Calu3 (cell line): Measurements from ENCODE around the gene PDIA4. TPM values are rescaled to one million over a fixed set of nuclear protein-coding genes. Genes with fewer than 3 reads are reported as not detected.

Experiments
- BruUV-seq: library from RNA; stranded (reverse); fragments of 400-500 nt; replicated peaks from 2 replicates; lab custom pipeline; 2021; lab: Mats Ljungman, UMichigan
- CTCF ChIA-PET: fragments of 300-600 bp; sonication (Branson Sonifier 250); formaldehyde crosslinking; loops from one replicate; lab custom pipeline; 2022; ENCODE audit warnings: antibody characterized with exemption; lab: Charles Lee
- DNase-seq: peaks from one replicate; pipeline ENCODE4 v3.0.0; 2022
- H3K27ac Mint-ChIP-seq: one replicate; pipeline ENCODE4 v1.8.0; 2022; ENCODE audit warnings: mixed read lengths; ENCODE audit not compliant: unreplicated experiment
- H3K27me3 Mint-ChIP-seq: one replicate; pipeline ENCODE4 v1.8.0; 2022; ENCODE audit warnings: mixed read lengths; ENCODE audit not compliant: unreplicated experiment
- H3K36me3 Mint-ChIP-seq: one replicate; pipeline ENCODE4 v1.8.0; 2022; ENCODE audit warnings: mild to moderate bottlenecking, moderate library complexity, mixed read lengths; ENCODE audit not compliant: insufficient read depth, unreplicated experiment
- H3K4me1 Mint-ChIP-seq: one replicate; pipeline ENCODE4 v1.8.0; 2022; ENCODE audit warnings: mild to moderate bottlenecking, low read depth, mixed read lengths; ENCODE audit not compliant: unreplicated experiment
- H3K4me3 Mint-ChIP-seq: one replicate; pipeline ENCODE4 v1.8.0; 2022; ENCODE audit warnings: mild to moderate bottlenecking, low read depth, moderate library complexity, mixed read lengths; ENCODE audit not compliant: unreplicated experiment
- H3K9me3 Mint-ChIP-seq: one replicate; pipeline ENCODE4 v1.8.0; 2022; ENCODE audit warnings: low read depth, mixed read lengths; ENCODE audit not compliant: unreplicated experiment
- CTCF ChIP-seq: fragments of 200-600 bp; IDR thresholded peaks from one replicate; pipeline ENCODE4 v1.8.0; 2022; ENCODE audit warnings: antibody characterized with exemption; ENCODE audit not compliant: unreplicated experiment
- intact Hi-C: fragments of 100-400 bp; cut with micrococcal nuclease; formaldehyde crosslinking; loops from one replicate; pipeline ENCODE4 v1.10.0; 2022; ENCODE audit not compliant: unreplicated experiment
- total RNA-seq: library from RNA; stranded (reverse); gene quantifications from 2 replicates; pipeline ENCODE4 v1.2.3, GENCODE V29; 2022

PDIA4 gene
- total RNA-seq, 1 experiment from 2014 or later, result 351 TPM

- no peak for TF ChIP-seq CTCF
- Mint-ChIP-seq H3K27me3 (no peaks in the 10 kb centered on the region), H3K27ac (peak overlapping the region; percentile 56), H3K9me3 (peaks cover 2% of the 10 kb centered on the region), H3K4me3 (no peak overlapping the region), H3K4me1 (peaks cover 8% of the 10 kb centered on the region), H3K36me3 (peaks cover 17% of the 10 kb centered on the region)
- BruUV-seq, result no TSS peak
- intact Hi-C loops, result no loop called here
- CTCF ChIA-PET, result interaction anchor here (0.6 to 1.1 kb wide), 2 partner anchors 9 to 11 kb away, joined by 4 read pairs; no protein-coding TSS in a partner anchor
- DNase-seq, result no peak
These were observed 31.9 kb upstream of the PDIA4 start for GRCh38 chr7:149060156-149060555.

DNA sequence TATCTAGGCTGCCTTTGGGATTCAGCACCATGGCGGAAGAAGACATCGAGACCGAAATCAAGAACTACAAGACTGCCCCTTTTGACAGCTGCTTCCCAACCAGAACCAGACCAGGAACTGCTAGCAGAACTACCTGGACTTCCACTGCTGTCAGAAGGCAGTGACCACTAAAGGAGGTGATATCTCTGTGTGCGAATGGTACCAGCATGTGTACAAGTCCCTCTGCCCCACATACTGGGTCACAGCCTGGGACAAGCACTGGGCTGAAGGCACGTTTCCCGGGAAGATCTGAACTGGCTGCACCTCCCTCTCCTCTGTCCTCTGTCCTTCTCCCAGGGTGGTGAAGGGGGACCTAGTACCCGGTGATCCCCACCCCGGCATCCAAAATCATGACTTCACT, 25.6 kb upstream of the PDIA4 start:
- DNase-seq, result no peak
- CTCF ChIA-PET, result no interaction called here
- TF ChIP-seq CTCF, result no peak
- no TSS peak for BruUV-seq
- Mint-ChIP-seq H3K27me3 (no peaks in the 10 kb centered on the region), H3K27ac (no peak overlapping the region), H3K4me3 (no peak overlapping the region), H3K4me1 (peaks cover 8% of the 10 kb centered on the region), H3K36me3 (peaks cover 11% of the 10 kb centered on the region), H3K9me3 (peaks cover 2% of the 10 kb centered on the region)
- intact Hi-C loops, result no loop called here

GRCh38 chr7:149053384-149053783, 25.1 kb upstream of the PDIA4 start:
- Mint-ChIP-seq H3K4me3 (no peak overlapping the region), H3K36me3 (peaks cover 11% of the 10 kb centered on the region), H3K9me3 (peaks cover 2% of the 10 kb centered on the region), H3K27ac (no peak overlapping the region), H3K27me3 (no peaks in the 10 kb centered on the region), H3K4me1 (peaks cover 8% of the 10 kb centered on the region)
- no TSS peak for BruUV-seq
- CTCF ChIA-PET, result no interaction called here
- no peak for TF ChIP-seq CTCF
- intact Hi-C loops, result no loop called here
- no peak for DNase-seq

DNA sequence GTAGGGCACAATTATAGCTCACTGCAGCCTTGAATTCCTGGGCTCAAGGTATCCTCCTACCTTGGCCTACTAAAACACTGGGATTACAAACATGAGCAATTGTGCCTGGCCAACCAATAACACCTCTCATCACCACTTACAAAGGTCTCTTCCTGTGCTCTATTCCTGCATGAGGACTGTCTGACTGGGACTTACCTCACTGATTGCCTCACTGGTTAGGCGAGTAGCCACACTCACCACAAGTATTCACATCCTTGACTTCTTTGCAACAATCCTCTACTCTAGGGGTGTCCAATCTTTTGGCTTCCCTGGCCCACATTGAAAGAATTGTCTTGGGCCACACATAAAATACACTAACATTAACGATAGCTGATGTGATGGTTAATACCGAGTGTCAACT, 22.6 kb upstream of the PDIA4 start:
- no peak overlapping the region for H3K4me3 Mint-ChIP-seq
- no peaks in the 10 kb centered on the region for H3K4me1 Mint-ChIP-seq
- H3K27ac Mint-ChIP-seq, result no peak overlapping the region
- TF ChIP-seq CTCF, result no peak
- CTCF ChIA-PET, result interaction anchor here (0.6 kb wide), 1 partner anchor 10 kb away, joined by 4 read pairs; no protein-coding TSS in a partner anchor
- DNase-seq, result no peak
- no peaks in the 10 kb centered on the region for H3K9me3 Mint-ChIP-seq
- H3K27me3 Mint-ChIP-seq, result no peaks in the 10 kb centered on the region
- no TSS peak for BruUV-seq
- no peaks in the 10 kb centered on the region for H3K36me3 Mint-ChIP-seq
- intact Hi-C loops, result no loop called here
